ENCODE data around the gene SETDB1.

DNA sequence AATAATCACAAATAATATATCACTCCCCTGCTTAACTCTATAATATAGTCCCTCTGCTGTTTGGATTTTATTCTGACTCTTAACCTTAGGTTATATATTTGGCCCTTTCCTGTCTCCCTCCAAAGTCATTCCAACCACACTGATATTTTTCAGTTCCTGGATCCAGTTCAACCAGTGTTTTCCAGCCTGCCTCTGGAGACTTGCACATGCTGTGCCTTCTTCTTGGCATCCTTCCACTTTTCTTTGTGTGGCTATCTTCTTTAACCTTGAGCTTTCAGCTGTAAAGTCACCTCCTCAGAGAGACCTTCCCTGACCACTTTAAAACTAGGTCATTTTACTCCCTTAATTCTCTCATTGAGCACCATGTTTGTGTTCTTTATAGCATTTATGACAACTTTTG, 29.1 kb downstream of the SETDB1 start:
- TF ChIP-seq, protein P1, sequence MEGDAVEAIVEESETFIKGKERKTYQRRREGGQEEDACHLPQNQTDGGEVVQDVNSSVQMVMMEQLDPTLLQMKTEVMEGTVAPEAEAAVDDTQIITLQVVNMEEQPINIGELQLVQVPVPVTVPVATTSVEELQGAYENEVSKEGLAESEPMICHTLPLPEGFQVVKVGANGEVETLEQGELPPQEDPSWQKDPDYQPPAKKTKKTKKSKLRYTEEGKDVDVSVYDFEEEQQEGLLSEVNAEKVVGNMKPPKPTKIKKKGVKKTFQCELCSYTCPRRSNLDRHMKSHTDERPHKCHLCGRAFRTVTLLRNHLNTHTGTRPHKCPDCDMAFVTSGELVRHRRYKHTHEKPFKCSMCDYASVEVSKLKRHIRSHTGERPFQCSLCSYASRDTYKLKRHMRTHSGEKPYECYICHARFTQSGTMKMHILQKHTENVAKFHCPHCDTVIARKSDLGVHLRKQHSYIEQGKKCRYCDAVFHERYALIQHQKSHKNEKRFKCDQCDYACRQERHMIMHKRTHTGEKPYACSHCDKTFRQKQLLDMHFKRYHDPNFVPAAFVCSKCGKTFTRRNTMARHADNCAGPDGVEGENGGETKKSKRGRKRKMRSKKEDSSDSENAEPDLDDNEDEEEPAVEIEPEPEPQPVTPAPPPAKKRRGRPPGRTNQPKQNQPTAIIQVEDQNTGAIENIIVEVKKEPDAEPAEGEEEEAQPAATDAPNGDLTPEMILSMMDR (IDR thresholded peaks at IDR 0.05): no peak
- TF ChIP-seq POLR2AphosphoS5 (IDR thresholded peaks at IDR 0.05) (no peak), POLR2A (IDR thresholded peaks at IDR 0.05) (no peak)

Data from prostate gland (tissue), 2 donors.